SKM-1 (cell line): ENCODE results near the gene CHCHD6.

Source experiments
- DNase-seq: peaks from one replicate; lab custom pipeline; 2025; ENCODE audit not compliant: unreplicated experiment; lab: John Stamatoyannopoulos, UW

CHCHD6 gene

DNA sequence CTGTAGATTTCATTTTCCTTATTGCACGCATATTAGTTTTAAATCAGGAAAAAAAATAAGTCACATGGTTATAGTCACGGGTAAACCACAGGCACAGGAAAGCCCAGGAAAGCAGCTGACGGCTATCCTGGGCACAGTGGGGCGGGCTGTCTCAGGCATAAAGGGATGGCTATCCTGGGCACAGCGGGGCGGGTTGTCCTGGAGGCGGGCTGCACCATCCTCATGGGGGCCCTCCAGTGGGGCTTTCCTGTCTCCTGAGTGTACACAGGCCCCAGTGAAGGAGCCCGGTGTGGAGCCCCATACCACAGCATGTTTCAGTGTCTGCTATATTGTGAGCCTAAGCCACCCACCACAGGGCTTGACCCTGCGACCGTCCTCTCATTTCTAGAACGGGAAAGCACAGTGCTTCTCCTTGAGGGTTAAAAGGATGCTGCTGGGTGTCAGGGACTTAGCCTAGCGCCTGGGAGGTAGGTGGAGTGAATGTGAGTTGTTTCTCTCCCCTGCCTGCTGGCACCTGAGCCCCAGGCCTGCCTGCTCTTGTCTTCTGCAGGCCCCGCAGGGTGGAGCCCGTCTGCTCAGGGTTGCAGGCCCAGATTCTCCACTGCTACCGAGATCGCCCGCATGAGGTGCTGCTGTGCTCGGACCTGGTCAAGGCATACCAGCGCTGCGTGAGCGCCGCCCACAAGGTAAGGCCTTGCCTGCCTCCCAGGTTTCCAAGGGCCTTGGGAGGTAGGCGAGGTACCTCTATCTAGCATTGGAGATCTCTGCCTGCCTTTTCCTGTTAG is 253.0 kb downstream of the CHCHD6 start:
- DNase-seq: no peak

DNA sequence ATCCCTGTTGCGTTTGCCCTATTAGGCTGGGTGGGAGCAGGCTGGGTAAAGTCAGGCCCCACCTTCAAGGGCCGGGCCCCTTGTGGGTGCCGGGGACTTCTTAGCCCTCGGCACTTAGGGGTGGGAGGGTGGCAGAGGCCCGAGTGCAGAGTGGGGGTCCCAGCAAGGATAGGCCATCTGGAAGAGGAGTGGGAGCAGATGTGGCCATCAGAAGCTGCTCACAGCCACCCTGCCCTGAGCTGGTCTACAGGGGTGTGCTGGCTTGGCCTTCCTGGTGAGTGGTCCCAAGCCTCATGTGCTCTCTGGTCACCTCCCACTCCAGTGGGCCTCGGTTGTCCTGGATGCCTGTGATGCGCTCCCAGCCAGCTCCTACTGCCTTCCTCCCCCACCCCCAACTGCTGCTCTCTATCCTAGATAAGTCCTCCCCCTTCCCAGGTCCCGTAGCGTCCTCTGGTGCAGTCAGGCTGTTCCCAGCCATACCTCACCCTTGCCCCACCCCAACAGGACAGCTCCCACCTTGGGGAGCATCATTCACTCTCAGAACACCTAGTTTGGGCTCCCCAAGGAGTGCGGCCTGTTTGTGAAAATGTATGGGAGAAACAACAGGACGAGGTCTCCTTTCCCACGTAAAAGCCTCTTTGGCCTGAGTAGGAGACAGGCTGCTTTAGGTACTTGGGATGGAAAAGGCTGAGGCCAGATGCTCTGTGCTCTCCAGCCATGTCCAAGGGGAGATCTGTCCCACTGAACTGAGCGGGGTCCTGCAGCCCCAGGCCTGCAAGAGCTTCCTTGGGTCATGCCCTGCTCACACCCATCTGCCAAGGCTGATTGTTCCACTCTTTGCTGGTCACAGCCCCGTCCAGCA is 254.0 kb downstream of the CHCHD6 start:
- DNase-seq: no peak

DNA sequence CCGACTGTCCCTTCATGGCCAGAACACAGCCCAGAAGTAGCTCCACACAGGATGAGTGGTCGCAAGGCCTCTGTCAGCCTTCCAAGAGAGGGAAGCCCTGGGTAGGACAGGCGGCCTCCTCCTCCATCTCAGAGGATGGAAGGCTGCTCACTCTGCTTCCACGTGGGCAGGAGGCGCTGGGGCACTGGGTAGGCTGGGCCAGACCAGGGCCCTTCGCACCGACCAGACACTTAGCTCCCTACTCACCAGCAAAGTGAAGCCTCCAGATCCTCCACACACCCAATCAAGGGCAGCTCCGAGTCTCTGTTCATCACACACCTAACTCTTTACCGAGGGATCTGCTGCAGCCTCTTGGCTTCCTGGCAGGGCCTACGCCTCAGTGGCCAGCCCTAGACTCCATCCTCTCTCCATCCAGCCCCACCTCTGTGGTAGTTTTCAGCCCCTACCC is 254.6 kb downstream of the CHCHD6 start:
- DNase-seq: no peak

DNA sequence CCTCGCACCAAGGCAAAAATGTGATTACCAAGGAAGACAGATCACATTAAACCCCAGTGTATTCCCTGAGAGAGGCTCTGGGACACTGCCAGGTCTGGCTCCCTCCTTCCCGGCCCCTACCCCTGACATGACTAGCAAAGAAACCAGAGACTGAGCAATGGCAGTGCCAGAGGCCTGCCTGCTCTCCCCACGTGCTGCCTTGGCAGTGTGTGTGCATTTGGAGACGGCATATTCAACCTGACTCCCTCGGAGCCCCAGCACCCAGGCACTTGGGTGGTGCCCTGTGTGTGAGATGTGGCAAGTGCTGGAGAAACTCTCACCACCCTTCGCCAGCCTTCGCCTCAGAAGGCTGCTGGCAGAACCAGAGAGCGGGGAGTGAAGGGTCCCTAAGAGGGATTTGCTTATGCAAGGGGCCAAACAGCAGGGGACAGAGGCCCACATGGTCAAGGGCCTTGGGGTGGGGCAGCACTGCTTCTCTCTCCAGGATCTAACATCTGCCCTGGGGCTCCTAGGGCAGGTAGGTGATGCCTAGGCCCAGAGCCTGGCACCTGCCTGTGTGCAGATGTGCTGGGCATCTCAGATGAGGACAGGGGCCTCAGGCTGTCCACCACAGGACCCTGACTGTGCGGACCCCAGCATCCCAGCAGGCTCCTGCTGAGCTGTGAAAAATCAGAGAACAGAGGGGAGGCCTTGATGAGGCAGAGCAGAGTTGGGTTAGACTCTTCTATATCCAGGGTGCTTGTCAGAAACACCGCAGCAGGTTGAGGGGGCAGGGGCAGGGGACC is 255.3 kb downstream of the CHCHD6 start:
- DNase-seq: no peak

DNA sequence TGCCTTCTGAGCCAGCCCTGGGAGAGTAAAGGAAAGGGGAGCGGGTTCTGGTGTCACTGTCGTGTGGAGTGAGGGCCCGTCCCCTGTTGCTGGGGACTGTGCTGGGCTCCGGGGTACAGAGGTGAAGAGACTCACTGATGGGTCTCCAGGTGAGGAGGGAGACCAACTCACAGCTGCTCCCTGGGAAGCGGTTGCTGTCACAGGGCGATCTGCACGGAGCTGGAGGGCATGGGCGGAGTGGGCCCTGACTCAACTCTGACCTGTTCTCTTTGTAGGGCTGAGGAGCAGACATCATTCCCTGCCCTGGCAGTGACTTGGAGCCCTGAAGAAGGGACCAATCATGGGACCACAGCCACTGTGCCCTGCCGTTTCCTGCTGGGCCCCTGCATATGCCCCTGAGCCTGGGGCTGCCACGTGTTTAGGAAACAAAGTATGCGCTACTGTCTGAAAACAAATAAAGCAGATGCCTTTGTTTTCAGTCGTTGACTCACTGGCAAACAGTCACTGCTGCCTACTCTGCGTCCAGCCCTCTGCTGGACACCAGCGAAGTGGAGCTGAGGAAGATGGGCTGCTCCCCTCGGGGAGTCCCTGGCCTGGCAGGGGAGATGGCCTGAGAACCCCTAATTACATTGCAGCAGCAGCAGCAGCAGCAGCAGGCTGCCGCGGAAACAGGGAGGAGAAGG is 256.0 kb downstream of the CHCHD6 start:
- no peak for DNase-seq

DNA sequence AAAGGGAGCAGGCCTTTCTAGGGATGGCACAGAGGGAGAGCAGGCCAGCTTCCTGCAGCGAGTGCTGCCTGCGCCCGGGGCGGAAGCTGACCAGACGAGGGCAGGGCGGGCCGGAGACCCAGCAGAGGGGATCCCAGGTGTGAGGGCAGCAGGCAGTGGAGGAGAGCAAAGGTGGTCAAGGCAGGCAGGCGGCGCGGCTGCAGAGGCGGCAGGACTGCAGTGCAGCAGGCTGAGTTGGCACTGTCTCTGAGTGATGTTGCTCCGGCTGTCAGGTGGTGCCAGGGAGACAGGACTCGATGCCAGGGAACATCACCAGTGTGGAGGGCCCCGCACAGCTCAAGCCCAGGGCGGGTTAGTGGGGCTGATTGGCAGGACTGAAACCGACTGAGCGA is 256.6 kb downstream of the CHCHD6 start:
- no peak for DNase-seq

DNA sequence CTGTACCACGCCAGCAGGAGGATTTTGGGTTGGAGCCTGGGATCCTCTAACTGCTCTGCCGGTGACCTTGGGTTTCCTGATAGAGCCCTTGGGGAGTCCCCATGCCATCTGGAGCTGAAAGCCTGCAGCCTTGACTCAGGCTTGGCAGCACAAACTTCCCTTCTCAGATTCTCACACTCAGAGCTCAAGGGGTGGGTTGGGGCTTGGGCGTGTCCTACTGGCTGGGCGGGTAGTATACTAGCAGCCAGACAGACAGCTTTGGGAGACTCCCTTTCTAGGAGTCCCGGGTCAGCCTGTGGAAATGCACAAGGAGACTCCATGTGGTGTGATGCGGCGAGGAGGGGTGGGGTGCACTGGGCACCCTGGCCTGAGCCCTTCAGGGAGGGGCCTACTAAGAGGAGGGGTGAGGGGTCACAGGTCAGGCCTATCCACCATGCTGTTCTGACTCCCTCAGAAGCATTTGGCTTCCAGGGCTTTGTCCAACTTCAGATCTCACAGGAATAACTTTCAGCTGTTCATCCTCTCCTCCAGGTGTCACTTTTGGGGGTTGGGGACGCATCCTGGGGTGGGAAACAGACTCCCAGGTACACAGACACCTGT is 257.3 kb downstream of the CHCHD6 start:
- no peak for DNase-seq

DNA sequence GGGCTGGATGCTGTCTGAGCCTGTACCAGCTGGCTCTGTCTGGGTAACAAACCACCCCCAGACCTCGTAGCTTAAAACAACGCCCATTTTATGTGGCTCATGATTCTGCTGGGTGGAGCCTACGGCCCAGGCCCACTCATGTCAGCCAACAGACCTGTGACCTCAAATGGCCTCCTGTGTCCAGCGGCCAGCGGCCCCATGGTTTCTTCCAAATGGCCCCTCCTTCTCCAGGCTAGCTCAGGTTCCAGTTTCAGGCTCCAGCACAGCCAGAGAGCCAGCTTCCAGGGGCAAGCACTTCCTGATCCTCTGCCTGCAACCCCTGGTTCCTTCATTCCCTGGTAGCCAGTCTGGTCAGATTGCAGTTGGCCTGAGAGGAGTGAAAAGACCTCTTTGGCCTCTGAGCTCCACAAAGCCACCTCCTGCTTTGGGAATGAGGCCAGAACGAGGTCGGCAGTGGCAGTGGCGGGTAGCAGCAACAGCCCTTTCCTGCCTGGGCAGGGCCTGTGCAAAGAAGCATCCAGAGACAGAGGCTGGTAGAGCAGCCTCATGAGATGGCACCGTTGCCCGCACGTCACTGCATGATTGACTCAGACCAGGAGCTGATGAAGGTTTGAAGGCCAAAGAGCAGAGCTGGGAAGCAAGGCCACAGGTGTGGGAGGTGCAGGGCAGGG is 257.9 kb downstream of the CHCHD6 start:
- DNase-seq: no peak

DNA sequence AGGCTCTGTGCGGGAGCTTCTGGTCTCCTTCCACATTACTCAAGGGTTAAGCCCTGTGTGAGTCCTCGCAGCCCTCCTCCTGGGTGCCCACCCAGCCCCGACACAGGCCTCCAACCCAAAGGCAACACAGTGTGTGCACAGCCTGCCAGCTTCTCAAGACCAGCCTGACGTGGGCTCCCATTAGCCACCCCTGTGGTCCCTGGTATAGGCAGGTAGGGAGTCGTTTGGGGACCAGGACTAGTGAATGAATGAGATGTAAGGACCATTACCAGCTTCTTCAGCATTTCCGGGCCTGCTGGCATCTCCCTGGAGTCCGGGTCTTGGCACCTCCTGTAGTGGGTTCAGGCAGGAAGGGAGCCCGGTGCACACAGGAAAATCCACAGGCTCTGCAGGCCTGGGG is 258.7 kb downstream of the CHCHD6 start:
- DNase-seq: no peak

DNA sequence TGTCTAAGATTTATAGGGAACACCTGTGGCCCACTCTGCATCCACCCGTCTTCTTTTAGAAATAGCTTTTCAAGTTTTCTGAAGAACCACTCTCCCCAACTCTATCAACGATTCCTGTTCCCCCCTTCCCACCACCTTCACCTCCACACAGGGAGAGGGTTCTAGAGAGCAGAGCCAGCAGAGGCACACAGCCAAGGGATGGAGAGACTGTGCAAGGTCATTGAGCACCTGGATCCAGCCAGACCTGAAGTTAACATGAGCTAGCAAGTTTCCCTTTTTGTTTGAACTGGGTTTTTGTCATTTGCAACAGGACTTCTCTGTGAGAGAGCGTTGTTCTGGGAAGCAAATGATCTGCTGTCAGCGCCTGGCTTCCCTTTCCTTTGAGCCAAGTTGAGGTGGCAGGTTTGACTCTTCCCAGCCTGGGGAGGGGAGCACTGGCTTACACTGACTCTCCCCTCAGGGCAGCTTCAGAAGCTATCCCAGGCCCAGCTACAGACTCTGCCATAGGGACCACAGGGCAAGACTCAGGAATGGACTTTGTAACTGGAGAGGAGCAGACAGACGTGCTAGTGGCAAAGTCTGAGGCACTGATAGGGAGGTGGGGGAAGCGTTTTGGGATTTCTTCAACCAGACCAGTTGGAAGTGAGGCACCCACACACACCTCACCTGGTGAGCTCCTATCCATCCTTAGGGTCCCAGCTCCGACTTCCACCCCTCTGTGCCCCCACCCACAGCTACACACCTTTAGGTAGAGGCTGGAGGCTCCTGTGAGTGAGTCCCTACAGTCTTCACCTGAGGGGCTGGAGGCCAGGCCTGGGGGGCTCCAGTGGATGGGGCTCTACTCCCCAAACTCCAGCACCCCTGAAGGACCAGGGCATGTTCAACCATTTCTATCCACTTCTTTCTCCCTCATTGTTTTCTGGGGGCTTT is 259.5 kb downstream of the CHCHD6 start:
- no peak for DNase-seq

DNA sequence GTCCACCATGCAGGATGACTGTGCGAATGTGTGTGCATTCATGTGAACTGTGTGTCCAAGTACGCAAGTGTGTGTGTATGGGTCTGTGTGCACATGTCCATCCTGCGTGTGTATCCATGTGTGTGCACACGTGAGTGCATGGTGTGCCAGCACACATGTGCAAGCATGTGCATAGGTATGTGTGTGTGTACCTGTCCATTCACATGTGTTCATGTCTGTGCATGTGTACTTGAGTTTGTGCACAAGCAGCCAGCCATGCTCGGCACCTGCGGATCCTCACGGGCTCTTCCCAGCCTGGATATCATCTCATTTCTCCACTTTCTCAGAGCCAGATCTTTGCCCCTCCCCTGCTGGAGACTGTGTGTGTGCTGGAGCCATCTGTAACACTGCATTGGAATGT is 260.2 kb downstream of the CHCHD6 start:
- no peak for DNase-seq

DNA sequence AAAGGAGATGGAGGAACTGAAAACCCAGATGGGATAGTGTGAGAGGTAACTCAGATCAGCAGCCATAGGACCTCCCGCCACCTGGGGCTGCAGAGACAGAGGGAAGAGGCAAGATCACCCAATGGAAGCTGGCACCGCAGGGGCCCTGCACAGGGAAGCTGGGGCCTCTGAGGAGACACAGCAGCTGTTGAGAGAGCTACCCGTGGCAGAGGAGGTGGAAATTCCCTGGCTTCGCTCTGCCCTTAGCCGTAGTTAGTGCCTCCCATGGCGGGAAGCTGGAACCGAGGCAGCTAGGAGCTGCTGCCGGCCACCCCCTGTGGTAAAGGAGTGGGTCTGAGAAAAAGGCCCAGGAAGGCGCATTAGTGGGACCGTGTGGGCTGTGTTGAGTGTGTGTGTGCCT is 260.9 kb downstream of the CHCHD6 start:
- no peak for DNase-seq

DNA sequence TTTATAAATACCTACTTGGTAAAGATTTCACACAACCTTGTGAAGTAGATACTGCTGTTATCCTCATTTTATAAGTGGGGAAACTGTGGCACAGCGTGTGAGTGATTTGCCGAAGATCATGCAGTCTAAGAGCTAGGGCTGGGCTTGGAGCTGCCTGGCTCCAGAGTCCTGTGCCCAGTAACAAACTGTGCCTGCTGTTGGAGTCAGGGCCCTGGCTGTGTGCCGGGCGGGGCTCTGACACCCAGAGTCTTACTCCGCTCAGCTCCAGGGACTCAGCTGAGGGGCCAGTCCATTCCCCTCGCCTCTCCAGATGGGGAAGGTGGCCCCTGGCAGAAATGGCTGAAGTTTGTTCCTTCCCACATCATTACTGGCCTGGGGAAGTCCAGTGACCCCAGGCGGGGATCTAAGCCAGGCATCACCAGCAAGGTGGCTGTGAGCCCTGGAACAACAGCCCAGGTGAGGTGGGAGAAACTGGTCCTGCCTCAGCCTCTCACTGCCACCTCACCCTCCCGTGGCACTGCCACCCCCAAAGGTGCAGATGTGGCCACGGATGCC is 261.6 kb downstream of the CHCHD6 start:
- no peak for DNase-seq

DNA sequence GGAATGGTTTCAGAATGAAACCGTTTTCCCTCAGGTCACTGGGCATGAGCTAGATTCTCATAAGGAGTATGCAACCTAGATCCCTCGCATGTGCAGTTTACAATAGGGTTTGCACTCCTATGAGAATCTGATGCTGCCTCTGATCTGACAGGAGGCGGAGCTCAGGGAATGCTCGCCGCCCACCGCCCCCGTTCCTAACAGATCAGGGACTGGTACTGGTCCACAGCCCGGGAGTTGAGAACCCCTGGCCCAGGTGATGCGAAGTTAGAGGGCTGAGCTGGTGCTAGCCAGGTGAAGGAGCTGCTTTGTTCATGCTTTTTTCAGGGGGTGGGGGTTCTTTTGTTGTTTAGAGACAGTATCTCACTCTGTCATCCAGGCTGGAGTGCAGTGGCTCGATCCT is 263.3 kb downstream of the CHCHD6 start:
- no peak for DNase-seq

DNA sequence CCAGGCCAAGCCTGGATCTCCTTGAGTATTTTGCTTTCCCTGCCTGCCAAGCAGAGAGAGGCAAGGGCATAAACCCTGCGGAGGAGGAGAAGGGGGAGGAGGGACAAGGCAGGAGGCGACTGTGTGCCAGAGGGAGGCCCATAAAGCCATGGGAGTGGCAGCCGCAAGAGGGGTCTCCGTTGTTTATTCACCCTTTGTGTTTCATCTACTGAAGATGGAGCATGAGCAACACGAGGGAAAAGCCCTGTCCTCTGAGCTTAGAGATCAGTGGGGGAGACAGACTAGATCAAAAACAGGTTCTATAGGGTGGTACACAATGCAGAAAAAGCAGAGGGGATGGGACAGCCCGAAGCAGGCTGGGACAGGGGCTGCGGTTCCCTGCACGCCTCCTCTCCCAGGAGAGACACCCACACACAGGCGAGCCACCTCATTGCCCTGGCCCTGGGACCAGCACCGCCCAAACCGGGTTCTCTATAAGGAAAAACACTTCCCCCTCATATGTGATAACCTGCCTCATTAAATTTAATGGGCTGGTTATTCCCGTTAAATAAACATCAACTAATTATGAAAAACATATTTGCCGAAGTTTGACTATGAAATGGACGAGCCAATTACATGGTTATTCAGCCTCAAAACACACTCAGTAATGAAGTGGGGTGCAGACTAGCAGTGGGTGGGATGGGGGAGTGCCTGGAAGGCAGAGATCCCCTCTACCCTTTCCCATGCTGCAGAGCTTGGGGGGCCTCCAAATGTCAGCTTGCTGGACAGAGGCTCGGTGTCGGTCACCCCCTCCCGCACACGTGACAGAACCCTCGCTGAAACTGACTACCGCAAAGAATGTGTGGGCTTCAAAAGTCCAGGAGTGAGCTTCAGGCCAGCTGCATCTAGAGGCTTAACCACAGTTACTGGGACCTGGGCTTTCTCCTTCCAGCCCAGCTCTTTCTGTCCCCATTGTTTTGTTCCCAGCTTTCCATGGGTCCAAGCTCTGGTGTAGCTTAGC is 264.7 kb downstream of the CHCHD6 start:
- no peak for DNase-seq

DNA sequence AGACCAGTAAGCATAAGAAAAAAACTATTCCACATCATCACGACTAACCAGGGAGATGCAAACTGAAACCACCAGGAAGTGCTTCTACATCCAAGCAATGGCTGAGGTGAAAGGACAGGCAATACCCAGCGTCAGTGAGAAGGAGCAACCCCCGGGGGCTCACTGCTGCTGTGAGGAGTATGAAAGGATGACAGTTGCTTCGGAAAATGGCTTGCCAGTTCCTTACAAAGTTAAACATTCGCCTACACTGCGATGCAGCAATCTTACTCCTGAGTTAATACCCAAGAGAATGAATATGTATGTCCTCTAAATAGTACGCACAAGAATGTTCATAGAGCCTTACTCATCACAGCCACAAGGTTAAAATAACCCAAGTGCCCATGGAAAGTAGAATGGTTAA is 265.5 kb downstream of the CHCHD6 start:
- no peak for DNase-seq

DNA sequence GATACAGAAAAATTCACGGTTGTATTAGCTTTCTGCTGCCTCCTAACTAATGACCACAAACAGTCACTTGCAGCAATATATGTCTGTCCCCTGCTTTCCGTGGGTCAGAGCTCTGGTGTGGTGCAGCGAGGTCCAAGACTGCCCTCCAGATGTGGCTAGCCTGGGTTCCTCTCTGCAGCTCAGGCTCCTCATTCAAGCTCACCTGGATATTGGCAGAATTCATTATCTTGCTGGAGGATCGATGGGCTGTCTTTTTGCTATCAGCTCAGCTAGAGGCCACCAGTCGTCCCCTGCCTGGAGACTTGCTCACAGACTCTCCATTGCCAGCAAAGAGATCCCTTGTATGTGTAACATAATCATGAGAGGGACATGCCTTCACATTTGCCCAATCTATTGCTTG is 266.1 kb downstream of the CHCHD6 start:
- no peak for DNase-seq
